Stimulated activated naive B cell treated with anti-CD40 and anti-IgM and Interleukin-4, amounts not matched to agents 10 μg/mL and 1 μg/mL and 100 μg/mL, for 72 hours (primary cell): ENCODE results near the gene ZNF831.

Experiments
- ATAC-seq, 2 donors: fragments of 150-1000 bp; cut with Tn5 transposase; replicated peaks; 2 replicates each; pipeline ENCODE4 v1.10.0; 2021; ENCODE audit warnings: moderate library complexity in 1 of 2
- DNase-seq: peaks from one replicate; pipeline ENCODE4 v3.0.0; 2021
- H3K27ac Mint-ChIP-seq: one replicate; pipeline ENCODE4 v1.8.0; 2022; ENCODE audit warnings: mild to moderate bottlenecking, mixed read lengths
- H3K27me3 Mint-ChIP-seq, 2 donors: one replicate each; pipeline ENCODE4 v1.8.0; 2022; ENCODE audit warnings: mixed read lengths in 2 of 2
- H3K36me3 Mint-ChIP-seq, 2 donors: one replicate each; pipeline ENCODE4 v1.8.0; 2022; ENCODE audit warnings: mixed read lengths in 2 of 2, mild to moderate bottlenecking in 1 of 2
- H3K4me1 Mint-ChIP-seq, 2 donors: one replicate each; pipeline ENCODE4 v1.8.0; 2022; ENCODE audit warnings: mixed read lengths in 2 of 2, mild to moderate bottlenecking in 1 of 2
- H3K4me3 Mint-ChIP-seq, 2 donors: one replicate each; pipeline ENCODE4 v1.8.0; 2022; ENCODE audit warnings: mild to moderate bottlenecking in 2 of 2, mixed read lengths in 2 of 2, moderate library complexity in 1 of 2
- H3K9me3 Mint-ChIP-seq, 2 donors: one replicate each; pipeline ENCODE4 v1.8.0; 2022; ENCODE audit warnings: mixed read lengths in 2 of 2, mild to moderate bottlenecking in 1 of 2

Gene ZNF831

GRCh38 chr20:59214606-59215547 lies 51.3 kb downstream of the ZNF831 start:
- Mint-ChIP-seq H3K36me3 (peaks cover 5 to 19% of the 10 kb centered on the region in 2 donors), H3K9me3 (no peaks in the 10 kb centered on the region), H3K27ac (no peak overlapping the region), H3K4me3 (no peak overlapping the region), H3K27me3 (no peaks in the 10 kb centered on the region), H3K4me1 (no peaks in the 10 kb centered on the region)
- DNase-seq (no peak), ATAC-seq (no peak)

GRCh38 chr20:59217173-59217572 lies 53.6 kb downstream of the ZNF831 start:
- ATAC-seq (no peak), DNase-seq (no peak)
- H3K4me3 Mint-ChIP-seq: no peak overlapping the region
- peaks cover 5 to 13% of the 10 kb centered on the region in 2 donors for H3K36me3 Mint-ChIP-seq
- H3K27me3 Mint-ChIP-seq: no peaks in the 10 kb centered on the region
- no peaks in the 10 kb centered on the region for H3K9me3 Mint-ChIP-seq
- peaks cover 3 to 6% of the 10 kb centered on the region in 2 donors for H3K4me1 Mint-ChIP-seq
- H3K27ac Mint-ChIP-seq: no peak overlapping the region

GRCh38 chr20:59217794-59218280 lies 54.2 kb downstream of the ZNF831 start:
- no peak for ATAC-seq
- DNase-seq: no peak
- H3K27me3 Mint-ChIP-seq: peaks cover 3 to 5% of the 10 kb centered on the region in 2 donors
- peaks cover 5 to 15% of the 10 kb centered on the region in 2 donors for H3K36me3 Mint-ChIP-seq
- no peaks in the 10 kb centered on the region for H3K9me3 Mint-ChIP-seq
- no peak overlapping the region for H3K27ac Mint-ChIP-seq
- no peak overlapping the region for H3K4me3 Mint-ChIP-seq
- peaks cover 7 to 11% of the 10 kb centered on the region in 2 donors for H3K4me1 Mint-ChIP-seq

- Mint-ChIP-seq H3K27me3 (peaks cover 12 to 14% of the 10 kb centered on the region in 2 donors), H3K4me1 (peaks cover 9 to 19% of the 10 kb centered on the region in 2 donors), H3K4me3 (no peak overlapping the region), H3K27ac (no peak overlapping the region), H3K36me3 (peaks cover 5 to 10% of the 10 kb centered on the region in 2 donors), H3K9me3 (no peaks in the 10 kb centered on the region)
- DNase-seq: no peak
- no peak for ATAC-seq
These were observed 55.6 kb downstream of the ZNF831 start for GRCh38 chr20:59219211-59219610.

GRCh38 chr20:59220161-59220560 lies 56.5 kb downstream of the ZNF831 start:
- H3K9me3 Mint-ChIP-seq: no peaks in the 10 kb centered on the region
- DNase-seq (no peak), ATAC-seq (no peak)
- no peak overlapping the region for H3K27ac Mint-ChIP-seq
- peaks cover 9 to 19% of the 10 kb centered on the region in 2 donors for H3K4me1 Mint-ChIP-seq
- H3K4me3 Mint-ChIP-seq: no peak overlapping the region
- H3K36me3 Mint-ChIP-seq: peaks cover 5 to 9% of the 10 kb centered on the region in 2 donors
- H3K27me3 Mint-ChIP-seq: peaks cover 16 to 17% of the 10 kb centered on the region in 2 donors

GRCh38 chr20:59221049-59221706 lies 57.6 kb downstream of the ZNF831 start:
- H3K36me3 Mint-ChIP-seq: peaks cover 5 to 8% of the 10 kb centered on the region in 2 donors

GRCh38 chr20:59221707-59222252 lies 58.2 kb downstream of the ZNF831 start:
- ATAC-seq (peak; percentile 5 to 53), DNase-seq (no peak)
- H3K9me3 Mint-ChIP-seq: no peaks in the 10 kb centered on the region
- H3K4me3 Mint-ChIP-seq: peak overlapping the region; percentile 85 to 87
- peaks cover 9 to 19% of the 10 kb centered on the region in 2 donors for H3K4me1 Mint-ChIP-seq
- peaks cover 16 to 17% of the 10 kb centered on the region in 2 donors for H3K27me3 Mint-ChIP-seq
- H3K27ac Mint-ChIP-seq: peak overlapping the region; percentile 69
- H3K36me3 Mint-ChIP-seq: peaks cover 0 to 3% of the 10 kb centered on the region in 2 donors

More at GRCh38 chr20:59221049-59221706, 57.6 kb downstream of the ZNF831 start:
- Mint-ChIP-seq H3K27ac (no peak overlapping the region), H3K27me3 (peaks cover 16 to 17% of the 10 kb centered on the region in 2 donors), H3K4me3 (no peak overlapping the region), H3K4me1 (peaks cover 9 to 19% of the 10 kb centered on the region in 2 donors), H3K9me3 (no peaks in the 10 kb centered on the region)
- DNase-seq: no peak
- no peak for ATAC-seq

- Mint-ChIP-seq H3K27me3 (peaks cover 16 to 17% of the 10 kb centered on the region in 2 donors), H3K4me1 (peaks cover 9 to 19% of the 10 kb centered on the region in 2 donors), H3K4me3 (peak overlapping the region; percentile 85 to 87), H3K36me3 (peaks cover 0 to 3% of the 10 kb centered on the region in 2 donors), H3K27ac (peak overlapping the region; percentile 76), H3K9me3 (no peaks in the 10 kb centered on the region)
- peak; percentile 66 for DNase-seq
- peak; percentile 97 for ATAC-seq
These were observed 58.9 kb downstream of the ZNF831 start for GRCh38 chr20:59222253-59223181.

- DNase-seq (no peak), ATAC-seq (no peak)
- H3K27ac Mint-ChIP-seq: no peak overlapping the region
- peaks cover 16 to 17% of the 10 kb centered on the region in 2 donors for H3K27me3 Mint-ChIP-seq
- H3K9me3 Mint-ChIP-seq: no peaks in the 10 kb centered on the region
- H3K4me3 Mint-ChIP-seq: peak overlapping the region; percentile 85 to 87
- peaks cover 9 to 19% of the 10 kb centered on the region in 2 donors for H3K4me1 Mint-ChIP-seq
- peaks cover 0 to 3% of the 10 kb centered on the region in 2 donors for H3K36me3 Mint-ChIP-seq
These were observed 59.6 kb downstream of the ZNF831 start for GRCh38 chr20:59223182-59223601.

GRCh38 chr20:59223750-59224149 lies 60.1 kb downstream of the ZNF831 start:
- Mint-ChIP-seq H3K27ac (no peak overlapping the region), H3K36me3 (peaks cover under 1 to 9% of the 10 kb centered on the region in 2 donors), H3K4me1 (peaks cover 9 to 19% of the 10 kb centered on the region in 2 donors), H3K9me3 (peaks cover under 1 to 1% of the 10 kb centered on the region in 2 donors), H3K27me3 (peaks cover 16 to 17% of the 10 kb centered on the region in 2 donors), H3K4me3 (no peak overlapping the region)
- ATAC-seq (no peak), DNase-seq (no peak)

GRCh38 chr20:59224236-59224635 lies 60.6 kb downstream of the ZNF831 start:
- ATAC-seq: no peak
- peaks cover 9 to 19% of the 10 kb centered on the region in 2 donors for H3K4me1 Mint-ChIP-seq
- no peak overlapping the region for H3K4me3 Mint-ChIP-seq
- peaks cover 5 to 14% of the 10 kb centered on the region in 2 donors for H3K36me3 Mint-ChIP-seq
- H3K27me3 Mint-ChIP-seq: peaks cover 16 to 17% of the 10 kb centered on the region in 2 donors
- H3K9me3 Mint-ChIP-seq: peaks cover 3 to 6% of the 10 kb centered on the region in 2 donors
- DNase-seq: no peak
- H3K27ac Mint-ChIP-seq: no peak overlapping the region

GRCh38 chr20:59230385-59230784 lies 66.8 kb downstream of the ZNF831 start:
- peaks cover 3 to 7% of the 10 kb centered on the region in 2 donors for H3K9me3 Mint-ChIP-seq
- no peaks in the 10 kb centered on the region for H3K27me3 Mint-ChIP-seq
- H3K36me3 Mint-ChIP-seq: peaks cover 11 to 20% of the 10 kb centered on the region in 2 donors
- no peak for DNase-seq
- H3K4me3 Mint-ChIP-seq: no peak overlapping the region
- H3K4me1 Mint-ChIP-seq: peaks cover 0 to 7% of the 10 kb centered on the region in 2 donors
- H3K27ac Mint-ChIP-seq: no peak overlapping the region
- ATAC-seq: no peak

GRCh38 chr20:59231124-59231804 lies 67.6 kb downstream of the ZNF831 start:
- H3K27ac Mint-ChIP-seq: no peak overlapping the region

More at GRCh38 chr20:59231124-59231804, 67.6 kb downstream of the ZNF831 start:
- H3K4me3 Mint-ChIP-seq: no peak overlapping the region
- H3K4me1 Mint-ChIP-seq: peaks cover 0 to 7% of the 10 kb centered on the region in 2 donors
- peaks cover 3 to 7% of the 10 kb centered on the region in 2 donors for H3K9me3 Mint-ChIP-seq
- ATAC-seq (no peak), DNase-seq (no peak)
- H3K36me3 Mint-ChIP-seq: peaks cover 15 to 24% of the 10 kb centered on the region in 2 donors
- no peaks in the 10 kb centered on the region for H3K27me3 Mint-ChIP-seq
